ENCODE measurements around the gene HSPA2. TPM values are rescaled to one million over a fixed set of nuclear protein-coding genes. Genes with fewer than 3 reads are reported as not detected.
A peak's percentile ranks its signal among the peaks of the same experiment; 100 is the strongest.

Gene HSPA2
- total and polyA plus RNA-seq, 8 donors: 7.0 to 17.1 (median 12.2) TPM

- ATAC-seq: no peak
- TF ChIP-seq CTCF (IDR thresholded peaks at IDR 0.05): no peak
Observed at GRCh38 chr14:64572386-64573104, 32.0 kb downstream of the HSPA2 start.

GRCh38 chr14:64573109-64573508 lies 32.6 kb downstream of the HSPA2 start:
- no peak for TF ChIP-seq CTCF (IDR thresholded peaks at IDR 0.05)
- H3K36me3 ChIP-seq: no peaks in the 10 kb centered on the region
- no peaks in the 10 kb centered on the region for H3K4me1 ChIP-seq
- intact Hi-C loops (cut with DNase I): no loop called here
- no peaks in the 10 kb centered on the region for H3K27me3 ChIP-seq
- H3K4me3 ChIP-seq: no peak overlapping the region
- H3K9me3 ChIP-seq: no peaks in the 10 kb centered on the region
- DNase-seq: peak in 2 of 4 donors; percentile 60 to 71
- H3K27ac ChIP-seq: no peak overlapping the region
- ATAC-seq: no peak

More at GRCh38 chr14:64572386-64573104, 32.0 kb downstream of the HSPA2 start:
- intact Hi-C loops (cut with DNase I): no loop called here
- Histone ChIP-seq H3K4me1 (no peaks in the 10 kb centered on the region), H3K36me3 (no peaks in the 10 kb centered on the region), H3K9me3 (no peaks in the 10 kb centered on the region), H3K27ac (no peak overlapping the region), H3K4me3 (no peak overlapping the region), H3K27me3 (no peaks in the 10 kb centered on the region)
- no peak for DNase-seq

- Histone ChIP-seq H3K27me3 (no peaks in the 10 kb centered on the region), H3K4me1 (no peaks in the 10 kb centered on the region), H3K9me3 (no peaks in the 10 kb centered on the region), H3K27ac (no peak overlapping the region), H3K4me3 (no peak overlapping the region), H3K36me3 (no peaks in the 10 kb centered on the region)
- DNase-seq (no peak), ATAC-seq (no peak)
- intact Hi-C loops (cut with DNase I): no loop called here
- no peak for TF ChIP-seq CTCF (IDR thresholded peaks at IDR 0.05)
Observed at GRCh38 chr14:64574371-64575107, 34.0 kb downstream of the HSPA2 start.

GRCh38 chr14:64577211-64577610 lies 36.7 kb downstream of the HSPA2 start:
- Histone ChIP-seq H3K4me3 (no peak overlapping the region), H3K9me3 (no peaks in the 10 kb centered on the region), H3K27me3 (no peaks in the 10 kb centered on the region), H3K36me3 (no peaks in the 10 kb centered on the region), H3K4me1 (no peaks in the 10 kb centered on the region), H3K27ac (no peak overlapping the region)
- intact Hi-C loops (cut with DNase I): no loop called here
- no peak for ATAC-seq
- no peak for TF ChIP-seq CTCF (IDR thresholded peaks at IDR 0.05)
- DNase-seq: no peak

GRCh38 chr14:64580467-64580866 lies 39.9 kb downstream of the HSPA2 start:
- no peaks in the 10 kb centered on the region for H3K9me3 ChIP-seq
- no peak for TF ChIP-seq CTCF (IDR thresholded peaks at IDR 0.05)
- DNase-seq (no peak), ATAC-seq (no peak)
- H3K36me3 ChIP-seq: no peaks in the 10 kb centered on the region
- H3K27ac ChIP-seq: no peak overlapping the region
- no peaks in the 10 kb centered on the region for H3K27me3 ChIP-seq
- intact Hi-C loops (cut with DNase I): no loop called here
- H3K4me1 ChIP-seq: no peaks in the 10 kb centered on the region
- H3K4me3 ChIP-seq: no peak overlapping the region
